Brain microvascular endothelial cell (primary cell): ENCODE results near the gene NSRP1.

ENCODE experiments used
- DNase-seq: peaks from one replicate; pipeline ENCODE4 v3.0.0-alpha.2; 2020
- H3K27ac ChIP-seq: fragments of 250-450 bp; sonication (Bioruptor Pico); 2 replicates; pipeline ENCODE4 v1.5.1; 2020; ENCODE audit warnings: mild to moderate bottlenecking, moderate library complexity
- H3K27me3 ChIP-seq: fragments of 250-450 bp; sonication (Bioruptor Pico); replicated peaks from 2 replicates; pipeline ENCODE4 v1.5.1; 2020; ENCODE audit warnings: mild to moderate bottlenecking
- H3K36me3 ChIP-seq: fragments of 250-450 bp; sonication (Bioruptor Pico); replicated peaks from 2 replicates; pipeline ENCODE4 v1.5.1; 2020; ENCODE audit warnings: mild to moderate bottlenecking
- H3K4me3 ChIP-seq: 2 replicates; pipeline ENCODE4 v1.5.1; 2011; ENCODE audit warnings: low read depth, mild to moderate bottlenecking, control low read depth, low read length, moderate library complexity
- in situ Hi-C: cut with HindIII; loops from 2 replicates; pipeline ENCODE4 v1.10.0; 2017; ENCODE audit warnings: low sequenced_read_pairs, low pct_ligation_motif_present
- TF ChIP-seq, protein P1 (sequence below): IDR thresholded peaks from 2 replicates; pipeline ENCODE4 v1.5.1; 2011; ENCODE audit warnings: low read depth, mild to moderate bottlenecking, moderate library complexity, low read length, control low read depth, inconsistent platforms; ENCODE audit errors: missing control alignments

The NSRP1 gene

DNA sequence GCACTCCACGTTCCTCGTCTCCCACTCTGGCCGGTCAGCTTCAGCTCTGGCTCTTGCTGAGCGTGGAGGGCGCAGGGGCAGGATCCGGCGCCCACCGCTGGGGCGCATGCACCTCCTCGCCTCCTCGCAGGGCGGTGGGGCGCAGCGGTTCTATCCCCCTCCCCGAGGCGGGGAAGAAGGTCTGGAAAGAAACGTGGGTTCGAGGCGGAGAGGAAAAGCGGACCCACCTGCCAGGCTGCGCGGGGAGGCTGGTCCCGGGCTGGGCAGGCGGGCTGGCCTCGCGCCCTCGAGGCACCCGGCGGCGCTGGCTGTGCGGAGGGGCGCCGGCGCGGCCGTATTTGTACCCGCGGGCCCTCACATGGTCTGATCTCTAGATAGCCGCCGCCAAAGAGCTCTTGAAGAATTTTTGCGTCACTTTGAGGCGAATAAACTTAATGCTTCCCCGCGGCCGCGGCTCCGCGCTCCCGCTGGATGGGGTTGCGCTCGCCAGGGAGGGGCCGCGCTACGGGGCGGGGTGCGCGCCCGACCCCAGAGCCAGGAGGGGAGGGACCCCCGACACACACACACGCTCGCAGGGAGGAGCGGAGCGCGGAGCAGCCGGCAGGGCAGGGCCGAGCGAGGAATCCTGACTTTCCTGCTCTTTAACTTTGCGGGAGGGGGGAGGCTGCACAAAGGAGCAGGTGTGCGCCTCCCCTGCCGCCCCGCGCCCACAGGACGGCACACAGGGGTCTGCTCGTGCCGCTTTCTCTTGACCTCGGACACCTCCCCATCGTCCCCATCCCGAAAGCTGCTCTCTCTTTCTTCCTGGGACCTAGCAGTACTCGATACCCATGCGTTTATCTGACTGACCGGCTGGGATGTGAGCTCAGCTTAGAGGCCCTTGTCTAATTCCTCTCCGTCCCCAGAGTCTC, 119.0 kb downstream of the NSRP1 start, which contains the start of gene SLC6A4:
SLC6A4 (minus strand) TSS at position 312 of the 911 bp plus-strand sequence. CDS start 13,739 bp downstream, outside the sequence.
- H3K4me3 ChIP-seq: peak within 1 kb of the TSS; percentile 43

More for the DNA sequence above, 119.0 kb downstream of the NSRP1 start, which contains the start of gene SLC6A4:
- TF ChIP-seq, protein P1, sequence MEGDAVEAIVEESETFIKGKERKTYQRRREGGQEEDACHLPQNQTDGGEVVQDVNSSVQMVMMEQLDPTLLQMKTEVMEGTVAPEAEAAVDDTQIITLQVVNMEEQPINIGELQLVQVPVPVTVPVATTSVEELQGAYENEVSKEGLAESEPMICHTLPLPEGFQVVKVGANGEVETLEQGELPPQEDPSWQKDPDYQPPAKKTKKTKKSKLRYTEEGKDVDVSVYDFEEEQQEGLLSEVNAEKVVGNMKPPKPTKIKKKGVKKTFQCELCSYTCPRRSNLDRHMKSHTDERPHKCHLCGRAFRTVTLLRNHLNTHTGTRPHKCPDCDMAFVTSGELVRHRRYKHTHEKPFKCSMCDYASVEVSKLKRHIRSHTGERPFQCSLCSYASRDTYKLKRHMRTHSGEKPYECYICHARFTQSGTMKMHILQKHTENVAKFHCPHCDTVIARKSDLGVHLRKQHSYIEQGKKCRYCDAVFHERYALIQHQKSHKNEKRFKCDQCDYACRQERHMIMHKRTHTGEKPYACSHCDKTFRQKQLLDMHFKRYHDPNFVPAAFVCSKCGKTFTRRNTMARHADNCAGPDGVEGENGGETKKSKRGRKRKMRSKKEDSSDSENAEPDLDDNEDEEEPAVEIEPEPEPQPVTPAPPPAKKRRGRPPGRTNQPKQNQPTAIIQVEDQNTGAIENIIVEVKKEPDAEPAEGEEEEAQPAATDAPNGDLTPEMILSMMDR: no peak
- in situ Hi-C loops: no loop called here
- H3K36me3 ChIP-seq: no peaks in the 10 kb centered on the region
- H3K27ac ChIP-seq: no peak within 1 kb of the TSS
- no peak for DNase-seq
- H3K27me3 ChIP-seq: peaks cover 49% of the 10 kb centered on the region
